Stimulated activated CD4-positive, alpha-beta T cell treated with anti-CD3 and anti-CD28 coated beads, Interleukin-12 subunit alpha, Interleukin-12 subunit beta, amount 100 ng/mL, for 24 hours (primary cell): ENCODE measurements around the gene ILDR2.

Experiments
- DNase-seq, 2 experiments: peaks; one replicate each; pipeline ENCODE4 v3.0.0-alpha.2; 2020; ENCODE audit warnings: low read depth in 2 of 2

Gene ILDR2, protein sequence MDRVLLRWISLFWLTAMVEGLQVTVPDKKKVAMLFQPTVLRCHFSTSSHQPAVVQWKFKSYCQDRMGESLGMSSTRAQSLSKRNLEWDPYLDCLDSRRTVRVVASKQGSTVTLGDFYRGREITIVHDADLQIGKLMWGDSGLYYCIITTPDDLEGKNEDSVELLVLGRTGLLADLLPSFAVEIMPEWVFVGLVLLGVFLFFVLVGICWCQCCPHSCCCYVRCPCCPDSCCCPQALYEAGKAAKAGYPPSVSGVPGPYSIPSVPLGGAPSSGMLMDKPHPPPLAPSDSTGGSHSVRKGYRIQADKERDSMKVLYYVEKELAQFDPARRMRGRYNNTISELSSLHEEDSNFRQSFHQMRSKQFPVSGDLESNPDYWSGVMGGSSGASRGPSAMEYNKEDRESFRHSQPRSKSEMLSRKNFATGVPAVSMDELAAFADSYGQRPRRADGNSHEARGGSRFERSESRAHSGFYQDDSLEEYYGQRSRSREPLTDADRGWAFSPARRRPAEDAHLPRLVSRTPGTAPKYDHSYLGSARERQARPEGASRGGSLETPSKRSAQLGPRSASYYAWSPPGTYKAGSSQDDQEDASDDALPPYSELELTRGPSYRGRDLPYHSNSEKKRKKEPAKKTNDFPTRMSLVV

DNA sequence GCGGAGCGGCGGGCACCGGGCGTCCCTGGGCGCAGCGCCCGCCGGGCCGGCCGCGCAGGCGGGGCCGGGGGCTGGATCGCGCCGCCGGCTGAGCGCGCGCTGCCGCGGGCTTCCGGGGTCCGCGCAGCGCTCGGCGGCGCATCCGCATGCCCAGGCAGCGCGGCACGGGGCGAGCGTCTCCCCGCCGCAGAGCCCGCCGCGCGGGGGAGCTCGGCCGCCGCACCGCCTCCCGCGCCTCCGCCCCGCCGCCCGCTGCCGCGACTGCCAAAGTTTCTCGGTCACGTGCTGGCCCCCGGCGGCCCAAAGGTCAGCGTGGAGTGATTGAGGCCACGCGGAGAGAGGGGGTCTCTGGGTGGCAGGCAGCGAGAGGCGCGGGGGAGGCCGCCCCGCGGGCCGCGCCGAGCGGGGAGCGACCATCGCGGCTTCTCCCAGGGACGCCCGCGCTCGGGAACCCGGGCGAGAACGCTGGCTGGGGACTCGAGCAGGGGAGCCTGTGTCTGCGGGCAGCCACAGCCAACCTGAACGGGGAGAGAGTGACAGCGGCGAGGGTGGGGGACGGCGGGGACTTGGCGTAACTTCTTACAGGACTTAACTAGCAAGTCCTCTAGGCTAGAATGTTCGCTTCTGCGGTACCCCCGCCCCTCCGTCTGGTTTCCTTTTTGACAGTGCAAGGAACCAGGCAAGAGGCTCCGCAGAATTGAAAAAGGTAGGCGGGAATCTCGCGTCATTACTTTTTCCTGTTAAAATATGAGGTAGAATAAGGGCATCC is at the start of gene ILDR2:
Gene ILDR2 (minus strand): TSS at position 180 of the 769 bp plus-strand sequence. CDS start 272 bp downstream, outside the sequence.
- DNase-seq, result peak; percentile 45 to 69

DNA sequence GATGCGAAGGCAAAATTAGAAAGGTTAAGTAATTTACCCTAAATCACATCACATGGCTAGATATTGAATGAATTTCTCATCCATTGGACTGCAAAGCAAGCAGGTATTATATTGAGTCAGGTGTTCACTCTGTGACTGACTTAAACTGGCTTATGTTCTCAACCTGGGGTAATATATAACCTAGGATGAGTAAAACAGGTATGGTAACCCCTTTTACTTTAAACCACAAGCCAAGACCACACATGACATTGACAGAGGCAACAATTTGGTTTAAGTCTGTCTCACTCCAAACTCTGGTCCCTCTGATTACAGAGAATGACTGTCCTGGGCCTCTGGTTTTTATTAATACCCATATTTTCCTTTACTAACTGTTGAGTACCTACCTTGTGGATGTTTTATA is 47.0 kb upstream of the ILDR2 start:
- no peak for DNase-seq

DNA sequence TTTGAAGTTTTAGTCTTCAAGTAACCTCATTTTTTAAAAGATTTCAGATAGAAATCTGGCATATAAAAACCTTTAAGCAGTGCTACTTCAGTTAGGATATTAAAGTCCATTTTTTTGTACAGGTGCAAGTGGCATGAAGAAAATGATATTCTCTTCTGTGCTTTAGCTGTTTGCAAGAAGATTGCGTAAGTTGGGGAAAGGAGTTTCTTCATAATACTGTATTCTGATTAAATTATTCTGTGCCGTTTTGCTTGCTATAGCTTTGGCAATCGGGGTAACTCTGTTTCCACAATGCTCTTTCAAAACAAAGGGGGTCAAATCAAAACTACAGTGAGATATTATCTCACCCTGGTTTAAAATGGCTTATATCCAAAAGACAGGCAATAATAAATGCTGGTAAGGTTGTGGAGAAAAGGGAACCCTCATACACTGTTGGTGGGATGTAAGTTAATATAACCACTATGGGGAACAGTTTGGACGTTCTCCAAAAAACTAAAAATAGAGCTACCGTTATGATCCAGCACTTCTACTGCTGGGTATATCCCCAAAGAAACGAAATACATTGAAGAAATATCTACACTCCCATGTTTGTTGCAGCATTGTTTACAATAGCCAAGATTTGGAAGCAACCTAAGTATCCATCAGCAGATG is 40.9 kb upstream of the ILDR2 start:
- DNase-seq, result no peak

DNA sequence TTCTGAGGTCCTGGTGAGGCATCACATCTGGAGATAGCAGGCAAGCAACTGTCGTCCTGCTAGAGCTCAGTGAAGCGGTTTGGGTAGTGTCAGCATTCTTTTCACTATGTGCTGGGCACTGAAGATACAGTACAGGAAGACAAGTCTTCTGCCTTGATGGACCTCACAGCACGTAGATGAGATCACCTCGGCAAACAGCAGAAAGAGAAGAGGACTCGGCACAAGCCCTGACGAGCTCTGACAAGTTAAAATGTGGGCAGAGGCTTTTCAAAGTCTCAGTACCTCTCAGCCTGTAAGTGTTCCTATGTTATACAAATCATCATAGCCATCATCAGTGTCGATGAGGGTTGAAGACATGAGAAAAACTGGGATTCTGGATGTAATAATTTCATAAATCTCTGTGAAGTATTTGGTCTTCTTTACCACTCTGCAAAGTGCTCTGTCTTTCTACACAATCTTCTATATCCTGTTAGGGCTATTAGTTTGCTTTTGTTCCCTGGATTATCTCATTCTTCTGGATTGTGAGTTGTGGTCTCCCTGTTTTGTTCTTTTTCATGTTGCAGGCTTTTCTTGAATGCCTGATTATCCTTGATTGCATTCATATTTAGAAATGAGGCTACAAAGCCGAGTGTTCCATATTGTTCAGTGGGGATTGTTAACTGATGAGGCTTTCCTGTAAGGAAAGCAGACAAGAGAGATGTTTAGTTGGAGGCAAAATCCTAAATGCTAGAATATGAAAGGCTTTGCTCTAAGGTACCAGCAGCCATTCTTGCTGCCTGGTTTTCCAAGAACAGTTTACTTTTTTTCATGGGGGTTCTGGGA is 38.0 kb upstream of the ILDR2 start:
- DNase-seq, result no peak

- no peak for DNase-seq
Observed at GRCh38 chr1:167012570-167012969, 37.2 kb upstream of the ILDR2 start.

GRCh38 chr1:167011560-167012191 is 36.3 kb upstream of the ILDR2 start:
- no peak for DNase-seq

- DNase-seq, result no peak
Observed at GRCh38 chr1:167003711-167004110, 28.4 kb upstream of the ILDR2 start.

DNA sequence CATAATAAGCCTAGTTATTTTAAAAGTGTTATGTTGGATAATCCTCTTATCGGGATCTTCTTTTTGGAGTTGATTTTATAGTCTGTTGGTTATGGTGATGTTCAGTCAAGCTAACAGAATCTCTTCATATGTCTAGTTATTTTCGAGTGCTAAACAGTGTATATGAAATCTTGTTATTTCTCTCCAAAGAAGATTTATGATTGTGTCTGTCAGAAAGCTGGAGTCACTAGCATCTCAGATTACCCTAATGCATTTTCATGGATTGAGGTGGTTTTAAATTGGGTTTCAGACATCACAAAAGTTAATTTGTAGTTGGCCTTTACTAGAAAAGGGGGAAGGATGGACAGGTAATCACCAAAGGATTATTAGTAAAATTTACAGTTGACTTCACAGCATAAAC is 27.0 kb upstream of the ILDR2 start:
- no peak for DNase-seq

GRCh38 chr1:167000546-167000945 is 25.2 kb upstream of the ILDR2 start:
- DNase-seq, result no peak

- no peak for DNase-seq
Observed at GRCh38 chr1:166999500-167000055, 24.2 kb upstream of the ILDR2 start.

- no peak for DNase-seq
Observed at GRCh38 chr1:166999075-166999474, 23.7 kb upstream of the ILDR2 start.

- DNase-seq, result no peak
Observed at GRCh38 chr1:166988974-166989515, 13.7 kb upstream of the ILDR2 start, which contains the start of gene MAEL. Gene MAEL, plus strand, starts transcription at chr1:166989280. Its CDS starts 73 bp downstream, at chr1:166989353.

DNA sequence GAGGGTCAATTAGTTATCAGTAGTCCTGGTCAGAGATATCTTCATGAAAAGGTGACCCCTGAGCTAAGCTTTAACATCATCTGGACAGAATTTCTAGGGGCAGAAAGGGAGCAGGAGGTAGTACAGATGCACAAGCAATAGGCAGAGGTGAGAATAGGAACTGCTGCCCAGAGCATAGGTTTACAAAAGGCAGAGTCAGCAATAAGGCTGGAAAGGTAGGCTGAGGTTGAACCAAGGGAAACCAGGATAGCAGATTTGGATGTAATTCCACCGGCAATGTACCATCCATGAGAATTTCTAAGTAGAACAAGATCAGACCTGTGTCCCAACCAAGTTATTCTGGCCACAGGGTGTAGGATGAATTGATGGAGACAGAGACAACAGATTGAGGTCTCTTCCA is 6.2 kb upstream of the ILDR2 start:
- DNase-seq, result no peak

DNA sequence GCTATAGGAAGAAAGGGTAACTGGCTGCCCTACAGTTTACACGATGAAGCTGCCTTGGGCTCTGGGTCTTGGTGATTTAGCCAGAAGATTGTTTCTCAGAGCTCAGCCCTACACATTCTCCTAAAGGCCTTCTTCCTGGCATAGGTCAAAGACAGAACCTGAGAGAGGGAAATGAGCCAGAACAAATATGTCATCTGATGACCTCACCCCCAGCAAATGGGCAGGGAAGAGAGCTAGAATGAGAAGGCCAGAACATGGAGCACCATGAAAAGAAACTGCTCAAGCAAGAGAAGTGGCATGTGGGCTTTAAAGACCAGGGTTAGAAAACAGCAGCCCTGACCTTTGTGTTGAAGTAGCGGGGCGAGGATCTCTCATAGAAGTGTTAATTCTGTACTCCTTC is 5.5 kb upstream of the ILDR2 start:
- no peak for DNase-seq

DNA sequence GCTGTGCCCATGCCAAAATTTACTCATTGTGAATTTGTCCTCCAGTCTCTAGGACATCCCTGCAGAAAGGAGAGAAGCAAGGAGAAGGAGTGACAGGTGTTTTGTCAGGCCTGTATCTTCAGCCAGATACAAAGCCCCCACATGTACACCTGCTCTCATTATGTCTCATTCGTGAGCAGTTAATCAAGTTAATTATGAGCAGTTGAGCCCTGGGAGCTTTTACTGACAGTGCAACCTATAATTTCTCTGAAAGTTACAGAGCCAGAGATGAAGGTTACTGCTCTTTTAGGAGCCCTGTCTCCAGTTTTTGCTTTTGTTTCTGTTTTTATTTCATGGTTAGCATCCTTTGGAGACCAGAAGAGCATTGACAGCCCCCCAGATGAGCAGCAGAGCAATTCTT is 5.0 kb upstream of the ILDR2 start:
- DNase-seq, result no peak

GRCh38 chr1:166978821-166979220 is 3.5 kb upstream of the ILDR2 start:
- no peak for DNase-seq

- no peak for DNase-seq
Observed at GRCh38 chr1:166977951-166978350, 2.6 kb upstream of the ILDR2 start.

GRCh38 chr1:166974647-166975345 is 544 bp downstream of the ILDR2 start:
- DNase-seq, result peak; percentile 31 to 37

GRCh38 chr1:166972826-166973225 is 2.5 kb downstream of the ILDR2 start:
- DNase-seq, result no peak
